GM19238 (cell line): ENCODE data around the gene SUPT20HL1.
"Not testable (repeated sequence)": the region's sequence is repeated elsewhere in the genome, so short reads cannot be mapped to it uniquely, and the experiment has no call there.

ENCODE experiments used
- DNase-seq: peaks from one replicate; pipeline ENCODE4 v3.0.0; 2011; ENCODE audit warnings: low spot score; ENCODE audit not compliant: insufficient read length

SUPT20HL1 gene

GRCh38 chrX:24360272-24360671, at the start of gene SUPT20HL1:
Gene SUPT20HL1 (plus strand): TSS chrX:24360639. CDS start chrX:24362761, 2,122 bp downstream.
- no peak for DNase-seq

GRCh38 chrX:24310916-24311315, 49.5 kb upstream of the SUPT20HL1 start:
- DNase-seq = not testable (repeated sequence)

GRCh38 chrX:24311507-24312248, 48.8 kb upstream of the SUPT20HL1 start:
- DNase-seq = not testable (repeated sequence)

GRCh38 chrX:24312249-24312607, 48.2 kb upstream of the SUPT20HL1 start:
- DNase-seq = not testable (repeated sequence)

- no peak for DNase-seq
Measured at GRCh38 chrX:24314019-24314635, 46.3 kb upstream of the SUPT20HL1 start, which contains the start of gene SUPT20HL2. Gene SUPT20HL2 (minus strand): TSS chrX:24314069. CDS start chrX:24313315, 754 bp downstream.

- DNase-seq = no peak
Measured at GRCh38 chrX:24316111-24316510, 44.3 kb upstream of the SUPT20HL1 start.

- no peak for DNase-seq
Measured at GRCh38 chrX:24317567-24317966, 42.9 kb upstream of the SUPT20HL1 start.

GRCh38 chrX:24321741-24322395, 38.6 kb upstream of the SUPT20HL1 start:
- no peak for DNase-seq

GRCh38 chrX:24325231-24325630, 35.2 kb upstream of the SUPT20HL1 start:
- DNase-seq = no peak

GRCh38 chrX:24332878-24333277, 27.6 kb upstream of the SUPT20HL1 start:
- no peak for DNase-seq

GRCh38 chrX:24333371-24333770, 27.1 kb upstream of the SUPT20HL1 start:
- DNase-seq = no peak

- DNase-seq = no peak
Measured at GRCh38 chrX:24334461-24334860, 26.0 kb upstream of the SUPT20HL1 start.

- no peak for DNase-seq
Measured at GRCh38 chrX:24335871-24336270, 24.6 kb upstream of the SUPT20HL1 start.

- no peak for DNase-seq
Measured at GRCh38 chrX:24339911-24340310, 20.5 kb upstream of the SUPT20HL1 start.

- DNase-seq = no peak
Measured at GRCh38 chrX:24340501-24340900, 19.9 kb upstream of the SUPT20HL1 start.

- DNase-seq = no peak
Measured at GRCh38 chrX:24341795-24342194, 18.6 kb upstream of the SUPT20HL1 start.

GRCh38 chrX:24343719-24344118, 16.7 kb upstream of the SUPT20HL1 start:
- DNase-seq = no peak

- DNase-seq = no peak
Measured at GRCh38 chrX:24347881-24348280, 12.6 kb upstream of the SUPT20HL1 start.

- DNase-seq = no peak
Measured at GRCh38 chrX:24350217-24350616, 10.2 kb upstream of the SUPT20HL1 start.

- DNase-seq = no peak
Measured at GRCh38 chrX:24355095-24355494, 5.3 kb upstream of the SUPT20HL1 start.

- no peak for DNase-seq
Measured at GRCh38 chrX:24357106-24357505, 3.3 kb upstream of the SUPT20HL1 start.

GRCh38 chrX:24362089-24362745, 1.8 kb downstream of the SUPT20HL1 start:
- not testable (repeated sequence) for DNase-seq
